Cerebellar cortex (tissue), 1 donor: ENCODE measurements around the gene LPCAT1.
"Not testable (repeated sequence)": the region's sequence is repeated elsewhere in the genome, so short reads cannot be mapped to it uniquely, and the experiment has no call there.

Experiments used
- DNase-seq: peaks from one replicate; pipeline ENCODE4 v3.0.0-alpha.2; 2015; ENCODE audit warnings: low spot score

LPCAT1 gene

GRCh38 chr5:1424716-1425115 is 99.0 kb downstream of the LPCAT1 start:
- no peak for DNase-seq

- DNase-seq: no peak
Observed at GRCh38 chr5:1423901-1424603, 99.7 kb downstream of the LPCAT1 start.

- not testable (repeated sequence) for DNase-seq
Observed at GRCh38 chr5:1422522-1422921, 101.2 kb downstream of the LPCAT1 start.

- DNase-seq: no peak
Observed at GRCh38 chr5:1421521-1422341, 102.0 kb downstream of the LPCAT1 start.

- peak; percentile 34 for DNase-seq
Observed at GRCh38 chr5:1420211-1421195, 103.3 kb downstream of the LPCAT1 start.

- DNase-seq: no peak
Observed at GRCh38 chr5:1419476-1420210, 104.1 kb downstream of the LPCAT1 start.

GRCh38 chr5:1418921-1419280 is 104.9 kb downstream of the LPCAT1 start:
- DNase-seq: no peak

GRCh38 chr5:1418238-1418920 is 105.4 kb downstream of the LPCAT1 start:
- DNase-seq: no peak

GRCh38 chr5:1417586-1418225 is 106.1 kb downstream of the LPCAT1 start:
- DNase-seq: no peak

- no peak for DNase-seq
Observed at GRCh38 chr5:1416856-1417469, 106.8 kb downstream of the LPCAT1 start.

- no peak for DNase-seq
Observed at GRCh38 chr5:1415626-1416360, 108.0 kb downstream of the LPCAT1 start.

GRCh38 chr5:1415059-1415425 is 108.7 kb downstream of the LPCAT1 start:
- DNase-seq: no peak

GRCh38 chr5:1414311-1415058 is 109.3 kb downstream of the LPCAT1 start:
- no peak for DNase-seq

GRCh38 chr5:1413611-1414241 is 110.0 kb downstream of the LPCAT1 start:
- DNase-seq: no peak

- no peak for DNase-seq
Observed at GRCh38 chr5:1413211-1413610, 110.5 kb downstream of the LPCAT1 start.

- no peak for DNase-seq
Observed at GRCh38 chr5:1412621-1413020, 111.1 kb downstream of the LPCAT1 start.

- DNase-seq: no peak
Observed at GRCh38 chr5:1412163-1412562, 111.6 kb downstream of the LPCAT1 start.
